Body of pancreas (tissue), 4 donors: Measurements from ENCODE around the gene ANKRD28. TPM values are rescaled to one million over a fixed set of nuclear protein-coding genes. Genes with fewer than 3 reads are reported as not detected.

Experiments
- ATAC-seq: fragments of 150-250 bp; one replicate; pipeline ENCODE4 v1.9.1; 2016
- DNase-seq, 4 donors: peaks; one replicate each; pipeline ENCODE4 v3.0.0-alpha.2; 2019
- H3K27ac ChIP-seq, 4 donors: fragments of 200-600 bp; sonication (generic); 1 replicate in 3 of 4; 2 replicates in 1 of 4; pipeline versions ENCODE4 v1.5.1 to v1.6.1; 2016 to 2019; ENCODE audit warnings: mild to moderate bottlenecking in 1 of 4, mixed read lengths in 1 of 4, moderate library complexity in 1 of 4
- H3K27me3 ChIP-seq, 2 donors: fragments of 200-600 bp; sonication (generic); one replicate each; pipeline ENCODE4 v1.6.0; 2016; ENCODE audit warnings: mild to moderate bottlenecking in 1 of 2
- H3K36me3 ChIP-seq, 2 donors: fragments of 200-600 bp; sonication (generic); replicated peaks in 1 of 2; 2 replicates each; pipeline ENCODE4 v1.5.1; 2016; ENCODE audit warnings: low read depth in 2 of 2; ENCODE audit not compliant: insufficient read depth in 1 of 2
- H3K4me1 ChIP-seq: fragments of 200-600 bp; sonication (generic); one replicate; pipeline ENCODE4 v1.6.0; 2016
- H3K4me3 ChIP-seq, 2 donors: fragments of 200-600 bp; sonication (generic); 1 replicate in 1 of 2; 2 replicates in 1 of 2; pipeline ENCODE4 v1.5.1; 2016 to 2019
- H3K9me3 ChIP-seq, 3 donors: fragments of 200-600 bp; sonication (generic); 1 replicate in 2 of 3; 2 replicates in 1 of 3; pipeline ENCODE4 v1.5.1; 2016
- POLR2A ChIP-seq, 3 donors: fragments of 450-650 bp; IDR thresholded peaks; one replicate each; pipeline ENCODE4 v1.6.1; 2016; ENCODE audit warnings: antibody characterized with exemption in 3 of 3, mild to moderate bottlenecking in 2 of 3
- WGBS, 2 donors: methylation state at CpG; one replicate each; pipeline ENCODE4 v1.1.5; 2017; 5-methylcytosine and 5-hydroxymethylcytosine counted together
- intact Hi-C: fragments of 100-400 bp; cut with DNase I; formaldehyde crosslinking; loops from one replicate; pipeline ENCODE4 v1.15.1; 2023
- total RNA-seq, 2 donors: library from RNA; depleted of rRNA; stranded (reverse); fragments of >200 nt; gene quantifications; one replicate each; pipeline ENCODE4 v1.1.0, GENCODE V29; 2016
- TF ChIP-seq, protein P1 (sequence below), 7 experiments: fragments of 450-650 bp in 4 of 7; fragments of 200-600 bp in 3 of 7; sonication (generic) in 3 of 7; IDR thresholded peaks; one replicate each; pipeline ENCODE4 v1.5.1; 2016 to 2019; ENCODE audit warnings: antibody characterized with exemption in 7 of 7

The ANKRD28 gene
- total RNA-seq, 2 donors from 2014 or later: 26.7 to 37.1 TPM

GRCh38 chr3:15812183-15812582 is 14.4 kb upstream of the ANKRD28 start:
- WGBS, 2 donors: 90 to 100% methylated on average over 1 of the region's 1 CpG
- no peak for ATAC-seq
- Histone ChIP-seq H3K27ac (no peak overlapping the region), H3K4me1 (peaks cover 23% of the 10 kb centered on the region), H3K36me3 (no peaks in the 10 kb centered on the region), H3K4me3 (no peak overlapping the region), H3K9me3 (no peaks in the 10 kb centered on the region), H3K27me3 (no peaks in the 10 kb centered on the region)
- DNase-seq: no peak
- no peak for TF ChIP-seq POLR2A (IDR thresholded peaks at IDR 0.05)
- TF ChIP-seq, protein P1, sequence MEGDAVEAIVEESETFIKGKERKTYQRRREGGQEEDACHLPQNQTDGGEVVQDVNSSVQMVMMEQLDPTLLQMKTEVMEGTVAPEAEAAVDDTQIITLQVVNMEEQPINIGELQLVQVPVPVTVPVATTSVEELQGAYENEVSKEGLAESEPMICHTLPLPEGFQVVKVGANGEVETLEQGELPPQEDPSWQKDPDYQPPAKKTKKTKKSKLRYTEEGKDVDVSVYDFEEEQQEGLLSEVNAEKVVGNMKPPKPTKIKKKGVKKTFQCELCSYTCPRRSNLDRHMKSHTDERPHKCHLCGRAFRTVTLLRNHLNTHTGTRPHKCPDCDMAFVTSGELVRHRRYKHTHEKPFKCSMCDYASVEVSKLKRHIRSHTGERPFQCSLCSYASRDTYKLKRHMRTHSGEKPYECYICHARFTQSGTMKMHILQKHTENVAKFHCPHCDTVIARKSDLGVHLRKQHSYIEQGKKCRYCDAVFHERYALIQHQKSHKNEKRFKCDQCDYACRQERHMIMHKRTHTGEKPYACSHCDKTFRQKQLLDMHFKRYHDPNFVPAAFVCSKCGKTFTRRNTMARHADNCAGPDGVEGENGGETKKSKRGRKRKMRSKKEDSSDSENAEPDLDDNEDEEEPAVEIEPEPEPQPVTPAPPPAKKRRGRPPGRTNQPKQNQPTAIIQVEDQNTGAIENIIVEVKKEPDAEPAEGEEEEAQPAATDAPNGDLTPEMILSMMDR (IDR thresholded peaks at IDR 0.05): peak; percentile 24 to 48 (median 40)
- intact Hi-C loops: loop anchor here (10.0 kb wide), 2 partner anchors 363 to 433 kb away; partner anchors contain the start of gene GALNT15

GRCh38 chr3:15810702-15811101 is 12.9 kb upstream of the ANKRD28 start:
- no peak for TF ChIP-seq POLR2A (IDR thresholded peaks at IDR 0.05)
- TF ChIP-seq, protein P1 (IDR thresholded peaks at IDR 0.05): no peak
- DNase-seq: no peak
- intact Hi-C loops: loop anchor here (10.0 kb wide), 2 partner anchors 364 to 434 kb away; partner anchors contain the start of gene GALNT15
- Histone ChIP-seq H3K27ac (no peak overlapping the region), H3K4me3 (no peak overlapping the region), H3K4me1 (peaks cover 15% of the 10 kb centered on the region), H3K36me3 (no peaks in the 10 kb centered on the region), H3K27me3 (no peaks in the 10 kb centered on the region), H3K9me3 (no peaks in the 10 kb centered on the region)
- ATAC-seq: no peak

DNA sequence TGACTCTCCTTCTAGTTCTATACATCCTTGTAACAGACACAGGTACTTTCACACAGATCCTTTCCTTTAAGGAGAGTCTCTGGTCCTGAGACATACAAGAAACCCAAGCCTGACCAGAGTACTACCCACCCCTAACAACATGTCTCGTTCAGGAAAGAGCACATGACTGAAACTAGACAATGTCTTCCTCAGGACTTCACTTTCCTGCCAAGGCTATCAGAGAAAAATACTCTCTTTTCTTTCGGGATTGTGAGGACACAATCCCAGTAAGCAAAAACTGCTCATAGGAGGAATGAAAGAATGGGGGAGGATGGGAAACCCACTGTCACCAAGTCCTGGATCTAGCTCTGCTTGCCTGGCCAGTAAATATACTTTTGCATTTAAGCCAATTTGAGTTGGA is 11.5 kb upstream of the ANKRD28 start:
- no peaks in the 10 kb centered on the region for H3K36me3 ChIP-seq
- TF ChIP-seq, protein P1 (IDR thresholded peaks at IDR 0.05): no peak
- TF ChIP-seq POLR2A (IDR thresholded peaks at IDR 0.05): no peak
- DNase-seq (no peak), ATAC-seq (no peak)
- WGBS, 2 donors: 44 to 70% methylated on average over 2 of the region's 2 CpGs
- H3K9me3 ChIP-seq: no peaks in the 10 kb centered on the region
- peaks cover 22% of the 10 kb centered on the region for H3K4me1 ChIP-seq
- no peaks in the 10 kb centered on the region for H3K27me3 ChIP-seq
- no peak overlapping the region for H3K27ac ChIP-seq
- intact Hi-C loops: no loop called here
- no peak overlapping the region for H3K4me3 ChIP-seq

- 83 to 88% methylated on average over 2 of the region's 2 CpGs for WGBS, 2 donors
- Histone ChIP-seq H3K9me3 (no peaks in the 10 kb centered on the region), H3K27me3 (no peaks in the 10 kb centered on the region), H3K36me3 (no peaks in the 10 kb centered on the region), H3K4me3 (no peak overlapping the region), H3K27ac (no peak overlapping the region), H3K4me1 (peaks cover 22% of the 10 kb centered on the region)
- intact Hi-C loops: no loop called here
- DNase-seq (no peak), ATAC-seq (no peak)
- TF ChIP-seq, protein P1 (IDR thresholded peaks at IDR 0.05): no peak
- TF ChIP-seq POLR2A (IDR thresholded peaks at IDR 0.05): no peak
Measured at GRCh38 chr3:15808679-15809310, 11.0 kb upstream of the ANKRD28 start.

- no peak overlapping the region for H3K4me3 ChIP-seq
- no peaks in the 10 kb centered on the region for H3K9me3 ChIP-seq
- TF ChIP-seq POLR2A (IDR thresholded peaks at IDR 0.05): no peak
- TF ChIP-seq, protein P1 (IDR thresholded peaks at IDR 0.05): no peak
- 42 to 63% methylated on average over 7 of the region's 7 CpGs for WGBS, 2 donors
- peak; percentile 58 for ATAC-seq
- no peak for DNase-seq
- no peaks in the 10 kb centered on the region for H3K36me3 ChIP-seq
- H3K27ac ChIP-seq: peak overlapping the region in 1 of 4 donors; percentile 45
- no peaks in the 10 kb centered on the region for H3K27me3 ChIP-seq
- intact Hi-C loops: no loop called here
- H3K4me1 ChIP-seq: peaks cover 26% of the 10 kb centered on the region
Measured at GRCh38 chr3:15805756-15806266, 8.0 kb upstream of the ANKRD28 start.
